Panc1 (cell line): ENCODE data around the gene FAF1. TPM values are rescaled to one million over a fixed set of nuclear protein-coding genes. Genes with fewer than 3 reads are reported as not detected.

ENCODE experiments used
- ATAC-seq: fragments of 200-7000 bp; cut with Tn5 transposase; 2 replicates; pipeline ENCODE4 v1.9.1; 2020; ENCODE audit warnings: mild to moderate bottlenecking, moderate library complexity
- BruUV-seq: library from RNA; stranded (reverse); fragments of 400-500 nt; replicated peaks from 2 replicates; lab custom pipeline; 2021; lab: Mats Ljungman, UMichigan
- CTCF ChIA-PET: fragments of 300-600 bp; sonication (Branson Sonifier 250); formaldehyde crosslinking; loops from one replicate; lab custom pipeline; 2022; ENCODE audit warnings: antibody characterized with exemption; lab: Charles Lee
- POLR2A ChIA-PET: fragments of 300-600 bp; sonication (Branson Sonifier 250); formaldehyde crosslinking; loops from one replicate; lab custom pipeline; 2022; ENCODE audit warnings: antibody characterized with exemption; lab: Charles Lee
- DNase-seq: peaks from one replicate; pipeline ENCODE4 v3.0.0-alpha.2; 2010; ENCODE audit warnings: low read depth, low spot score
- H3K27ac ChIP-seq: 2 replicates; pipeline ENCODE4 v1.5.1; 2011; ENCODE audit warnings: mild to moderate bottlenecking, low read length, inconsistent platforms
- H3K27me3 ChIP-seq: fragments of 200-500 bp; sonication (Bioruptor generic); 2 replicates; pipeline ENCODE4 v1.6.0; 2014; ENCODE audit warnings: low read length, inconsistent platforms; ENCODE audit not compliant: control insufficient read depth, insufficient read depth
- H3K36me3 ChIP-seq: fragments of 200-500 bp; sonication (Bioruptor generic); 2 replicates; pipeline ENCODE4 v1.5.1; 2014; ENCODE audit warnings: inconsistent platforms, mild to moderate bottlenecking, low read length, moderate library complexity; ENCODE audit not compliant: control insufficient read depth, insufficient read depth
- H3K4me1 ChIP-seq: 2 replicates; pipeline ENCODE4 v1.5.1; 2011; ENCODE audit warnings: inconsistent platforms, mild to moderate bottlenecking, low read length, moderate library complexity; ENCODE audit not compliant: control insufficient read depth, insufficient read depth
- H3K4me3 ChIP-seq, 2 experiments: 2 replicates each; pipeline ENCODE4 v1.5.1; 2011 to 2012; ENCODE audit warnings: low read depth in 2 of 2, low read length in 2 of 2, mild to moderate bottlenecking in 2 of 2, inconsistent platforms in 1 of 2, moderate library complexity in 1 of 2
- H3K9me3 ChIP-seq: fragments of 200-500 bp; sonication (Bioruptor generic); 2 replicates; pipeline ENCODE4 v1.5.1; 2014; ENCODE audit warnings: low read depth, mild to moderate bottlenecking, inconsistent platforms, low read length, moderate library complexity; ENCODE audit not compliant: control insufficient read depth, insufficient read depth
- POLR2AphosphoS5 ChIP-seq: IDR thresholded peaks from 2 replicates; pipeline ENCODE4 v1.6.1; 2012; ENCODE audit warnings: mild to moderate bottlenecking, low read depth, low read length, moderate library complexity
- SIN3A ChIP-seq: IDR thresholded peaks from 2 replicates; pipeline ENCODE4 v1.6.1; 2012; ENCODE audit warnings: low read depth, mild to moderate bottlenecking, low read length, moderate library complexity, borderline replicate concordance; ENCODE audit not compliant: insufficient read depth
- TCF7L2 ChIP-seq: IDR thresholded peaks from 2 replicates; pipeline ENCODE4 v1.6.1; 2011; ENCODE audit warnings: mild to moderate bottlenecking, low read depth, low read length, inconsistent platforms
- in situ Hi-C: cut with HindIII; loops from 2 replicates; pipeline ENCODE4 v1.10.0; 2016; ENCODE audit warnings: low sequenced_read_pairs, low pct_unique_long_range_greater_than_20kb
- intact Hi-C: fragments of 100-400 bp; cut with micrococcal nuclease; formaldehyde crosslinking; loops from one replicate; pipeline ENCODE4 v1.10.0; 2022; ENCODE audit not compliant: unreplicated experiment
- total RNA-seq: library from RNA; stranded (reverse); gene quantifications from one replicate; pipeline ENCODE4 v1.2.1, GENCODE V29; 2021; ENCODE audit not compliant: unreplicated experiment
- TF ChIP-seq, protein P1 (sequence below): fragments of 450-650 bp; IDR thresholded peaks from 2 replicates; pipeline ENCODE4 v1.5.1; 2017; ENCODE audit warnings: mild to moderate bottlenecking
- TF ChIP-seq, protein P2 (sequence below), 2 experiments: IDR thresholded peaks; 2 replicates each; pipeline ENCODE4 v1.6.1; 2011 to 2012; ENCODE audit warnings: low read depth in 2 of 2, control low read depth in 1 of 2, low read length in 1 of 2, mild to moderate bottlenecking in 1 of 2, moderate library complexity in 1 of 2; ENCODE audit not compliant: insufficient read depth in 1 of 2

The FAF1 gene
- total RNA-seq, 1 experiment from 2014 or later: 101 TPM

DNA sequence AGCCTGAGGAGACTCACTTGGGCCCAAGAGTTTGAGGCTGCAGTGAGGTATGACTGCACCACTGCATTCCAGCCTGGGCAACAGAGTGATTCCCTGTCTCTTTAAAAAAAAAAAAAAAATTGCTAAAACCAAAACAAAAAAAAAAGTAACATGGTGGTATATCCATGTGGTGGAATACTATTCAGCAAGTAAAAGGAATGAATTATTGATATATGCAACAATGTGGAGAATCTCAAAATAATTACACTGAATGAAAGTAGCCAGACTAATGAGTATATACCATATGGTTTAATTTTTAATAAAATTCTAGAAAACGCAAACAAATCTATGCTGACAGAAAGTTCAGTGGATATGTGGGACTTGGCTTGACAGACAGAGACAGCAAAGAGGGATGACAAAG lies 456.6 kb downstream of the FAF1 start:
- Histone ChIP-seq H3K27me3 (no peaks in the 10 kb centered on the region), H3K36me3 (no peaks in the 10 kb centered on the region), H3K4me1 (no peaks in the 10 kb centered on the region), H3K9me3 (peaks cover 5% of the 10 kb centered on the region), H3K27ac (no peak overlapping the region), H3K4me3 (no peak overlapping the region)
- ATAC-seq (no peak), DNase-seq (no peak)
- no TSS peak for BruUV-seq
- TF ChIP-seq SIN3A (no peak), TCF7L2 (no peak), POLR2AphosphoS5 (no peak)
- TF ChIP-seq, protein P1, sequence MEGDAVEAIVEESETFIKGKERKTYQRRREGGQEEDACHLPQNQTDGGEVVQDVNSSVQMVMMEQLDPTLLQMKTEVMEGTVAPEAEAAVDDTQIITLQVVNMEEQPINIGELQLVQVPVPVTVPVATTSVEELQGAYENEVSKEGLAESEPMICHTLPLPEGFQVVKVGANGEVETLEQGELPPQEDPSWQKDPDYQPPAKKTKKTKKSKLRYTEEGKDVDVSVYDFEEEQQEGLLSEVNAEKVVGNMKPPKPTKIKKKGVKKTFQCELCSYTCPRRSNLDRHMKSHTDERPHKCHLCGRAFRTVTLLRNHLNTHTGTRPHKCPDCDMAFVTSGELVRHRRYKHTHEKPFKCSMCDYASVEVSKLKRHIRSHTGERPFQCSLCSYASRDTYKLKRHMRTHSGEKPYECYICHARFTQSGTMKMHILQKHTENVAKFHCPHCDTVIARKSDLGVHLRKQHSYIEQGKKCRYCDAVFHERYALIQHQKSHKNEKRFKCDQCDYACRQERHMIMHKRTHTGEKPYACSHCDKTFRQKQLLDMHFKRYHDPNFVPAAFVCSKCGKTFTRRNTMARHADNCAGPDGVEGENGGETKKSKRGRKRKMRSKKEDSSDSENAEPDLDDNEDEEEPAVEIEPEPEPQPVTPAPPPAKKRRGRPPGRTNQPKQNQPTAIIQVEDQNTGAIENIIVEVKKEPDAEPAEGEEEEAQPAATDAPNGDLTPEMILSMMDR: no peak
- TF ChIP-seq, protein P2, sequence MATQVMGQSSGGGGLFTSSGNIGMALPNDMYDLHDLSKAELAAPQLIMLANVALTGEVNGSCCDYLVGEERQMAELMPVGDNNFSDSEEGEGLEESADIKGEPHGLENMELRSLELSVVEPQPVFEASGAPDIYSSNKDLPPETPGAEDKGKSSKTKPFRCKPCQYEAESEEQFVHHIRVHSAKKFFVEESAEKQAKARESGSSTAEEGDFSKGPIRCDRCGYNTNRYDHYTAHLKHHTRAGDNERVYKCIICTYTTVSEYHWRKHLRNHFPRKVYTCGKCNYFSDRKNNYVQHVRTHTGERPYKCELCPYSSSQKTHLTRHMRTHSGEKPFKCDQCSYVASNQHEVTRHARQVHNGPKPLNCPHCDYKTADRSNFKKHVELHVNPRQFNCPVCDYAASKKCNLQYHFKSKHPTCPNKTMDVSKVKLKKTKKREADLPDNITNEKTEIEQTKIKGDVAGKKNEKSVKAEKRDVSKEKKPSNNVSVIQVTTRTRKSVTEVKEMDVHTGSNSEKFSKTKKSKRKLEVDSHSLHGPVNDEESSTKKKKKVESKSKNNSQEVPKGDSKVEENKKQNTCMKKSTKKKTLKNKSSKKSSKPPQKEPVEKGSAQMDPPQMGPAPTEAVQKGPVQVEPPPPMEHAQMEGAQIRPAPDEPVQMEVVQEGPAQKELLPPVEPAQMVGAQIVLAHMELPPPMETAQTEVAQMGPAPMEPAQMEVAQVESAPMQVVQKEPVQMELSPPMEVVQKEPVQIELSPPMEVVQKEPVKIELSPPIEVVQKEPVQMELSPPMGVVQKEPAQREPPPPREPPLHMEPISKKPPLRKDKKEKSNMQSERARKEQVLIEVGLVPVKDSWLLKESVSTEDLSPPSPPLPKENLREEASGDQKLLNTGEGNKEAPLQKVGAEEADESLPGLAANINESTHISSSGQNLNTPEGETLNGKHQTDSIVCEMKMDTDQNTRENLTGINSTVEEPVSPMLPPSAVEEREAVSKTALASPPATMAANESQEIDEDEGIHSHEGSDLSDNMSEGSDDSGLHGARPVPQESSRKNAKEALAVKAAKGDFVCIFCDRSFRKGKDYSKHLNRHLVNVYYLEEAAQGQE (IDR thresholded peaks at IDR 0.05; ENCODE audit: insufficient read depth in 1 of 2, low read depth in 2 of 2, low read length in 1 of 2): no peak
- intact Hi-C loops (no loop called here), in situ Hi-C loops (no loop called here)
- ChIA-PET POLR2A (interaction anchor here (0.6 kb wide), 1 partner anchor 102 kb away, joined by 10 read pairs; no protein-coding TSS in a partner anchor), CTCF (no interaction called here)

DNA sequence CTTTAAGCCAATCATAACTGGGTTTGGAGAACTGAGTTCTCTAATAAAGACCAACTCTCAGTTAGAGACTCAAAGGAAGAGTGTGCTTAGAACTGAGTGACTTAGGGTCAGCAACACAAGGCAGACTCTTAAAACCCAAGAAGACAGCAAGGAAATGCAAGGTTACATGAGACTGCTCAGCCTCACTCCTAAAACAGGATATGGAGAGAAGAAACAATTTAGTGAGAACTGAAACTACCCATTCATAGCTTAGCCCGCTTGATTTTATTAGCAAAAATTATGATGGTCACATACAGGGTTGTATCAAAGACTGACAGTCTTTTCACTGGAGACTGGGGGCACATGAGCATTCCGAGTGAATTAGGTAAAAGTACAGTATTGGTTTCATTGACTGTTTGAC lies 457.9 kb downstream of the FAF1 start:
- no peak for DNase-seq
- intact Hi-C loops: no loop called here
- Histone ChIP-seq H3K27me3 (no peaks in the 10 kb centered on the region), H3K36me3 (no peaks in the 10 kb centered on the region), H3K4me3 (no peak overlapping the region), H3K27ac (no peak overlapping the region), H3K9me3 (peaks cover 7% of the 10 kb centered on the region), H3K4me1 (no peaks in the 10 kb centered on the region)
- ChIA-PET POLR2A (no interaction called here), CTCF (no interaction called here)
- no peak for TF ChIP-seq TCF7L2
- TF ChIP-seq, protein P1: no peak
- TF ChIP-seq, protein P2 (IDR thresholded peaks at IDR 0.05; ENCODE audit: insufficient read depth in 1 of 2, low read depth in 2 of 2, low read length in 1 of 2): no peak
- TF ChIP-seq POLR2AphosphoS5: no peak
- no peak for TF ChIP-seq SIN3A
- BruUV-seq: no TSS peak
- no peak for ATAC-seq
- in situ Hi-C loops: no loop called here
